ENCODE measurements around the gene ARHGAP19. TPM values are rescaled to one million over a fixed set of nuclear protein-coding genes. Genes with fewer than 3 reads are reported as not detected.
"Not testable (repeated sequence)": the region's sequence is repeated elsewhere in the genome, so short reads cannot be mapped to it uniquely, and the experiment has no call there.

The ARHGAP19 gene
- total RNA-seq, 3 donors from 2014 or later, result 9.2 to 14.2 (median 10.6) TPM

- Mint-ChIP-seq H3K4me3 (no peak overlapping the region), H3K4me1 (ENCODE audit: low read depth) (no peaks in the 10 kb centered on the region), H3K36me3 (ENCODE audit: insufficient read depth) (no peaks in the 10 kb centered on the region), H3K9me3 (no peaks in the 10 kb centered on the region), H3K27me3 (ENCODE audit: low read depth) (no peaks in the 10 kb centered on the region)
- ATAC-seq, result no peak
- no peak for DNase-seq
These were observed 18.7 kb upstream of the ARHGAP19 start for GRCh38 chr10:97311111-97311626.

DNA sequence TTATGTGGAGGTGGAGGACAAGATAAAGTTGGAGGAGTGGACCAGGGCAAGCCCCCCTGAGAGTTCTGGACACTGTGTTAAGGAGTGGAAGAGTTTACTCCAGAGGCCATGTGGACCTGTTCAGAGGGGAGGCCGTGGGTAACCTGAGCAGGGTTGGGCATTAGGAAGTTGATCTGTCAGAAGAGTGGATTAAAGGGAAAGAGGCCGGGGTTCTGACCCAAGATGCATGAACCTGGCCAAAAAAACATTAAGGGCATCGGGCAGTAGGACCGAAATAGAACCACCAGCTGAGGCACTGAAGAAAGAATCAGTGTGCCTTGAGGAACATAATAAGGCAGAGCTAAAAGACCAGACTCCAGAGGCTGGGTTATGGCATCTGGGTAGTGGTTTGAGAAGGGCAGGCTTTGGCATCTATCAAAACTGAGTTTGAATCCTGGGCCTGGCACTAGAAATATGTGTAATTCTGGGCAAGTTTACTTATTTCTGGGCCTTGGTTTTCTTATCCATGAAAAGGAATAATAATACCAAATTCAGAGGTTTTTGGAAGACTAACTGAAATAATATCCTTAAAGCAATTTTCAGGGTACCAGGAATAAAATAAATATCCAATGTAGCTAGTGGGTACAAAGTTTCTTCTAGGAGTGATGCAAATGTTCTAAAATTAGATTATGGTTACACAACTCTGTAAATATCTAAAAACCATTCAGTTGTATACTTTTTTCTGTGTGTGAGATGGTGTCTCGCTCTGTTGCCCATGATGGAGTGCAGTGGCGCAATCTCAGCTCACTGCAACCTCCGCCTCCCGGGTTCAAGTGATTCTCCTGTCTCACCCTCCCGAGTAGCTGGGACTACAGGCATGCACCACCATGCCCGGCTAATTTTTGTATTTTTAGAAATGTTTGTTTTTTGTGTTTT is 15.7 kb upstream of the ARHGAP19 start:
- no peak overlapping the region for H3K4me3 Mint-ChIP-seq
- H3K27me3 Mint-ChIP-seq (ENCODE audit: low read depth), result no peaks in the 10 kb centered on the region
- no peaks in the 10 kb centered on the region for H3K4me1 Mint-ChIP-seq (ENCODE audit: low read depth)
- no peak for ATAC-seq
- H3K36me3 Mint-ChIP-seq (ENCODE audit: insufficient read depth), result no peaks in the 10 kb centered on the region
- no peak for DNase-seq
- no peaks in the 10 kb centered on the region for H3K9me3 Mint-ChIP-seq

GRCh38 chr10:97307441-97307840 is 15.0 kb upstream of the ARHGAP19 start:
- H3K4me3 Mint-ChIP-seq, result no peak overlapping the region
- DNase-seq (no peak), ATAC-seq (no peak)
- no peaks in the 10 kb centered on the region for H3K9me3 Mint-ChIP-seq
- no peaks in the 10 kb centered on the region for H3K4me1 Mint-ChIP-seq (ENCODE audit: low read depth)
- no peaks in the 10 kb centered on the region for H3K27me3 Mint-ChIP-seq (ENCODE audit: low read depth)
- H3K36me3 Mint-ChIP-seq (ENCODE audit: insufficient read depth), result no peaks in the 10 kb centered on the region

DNA sequence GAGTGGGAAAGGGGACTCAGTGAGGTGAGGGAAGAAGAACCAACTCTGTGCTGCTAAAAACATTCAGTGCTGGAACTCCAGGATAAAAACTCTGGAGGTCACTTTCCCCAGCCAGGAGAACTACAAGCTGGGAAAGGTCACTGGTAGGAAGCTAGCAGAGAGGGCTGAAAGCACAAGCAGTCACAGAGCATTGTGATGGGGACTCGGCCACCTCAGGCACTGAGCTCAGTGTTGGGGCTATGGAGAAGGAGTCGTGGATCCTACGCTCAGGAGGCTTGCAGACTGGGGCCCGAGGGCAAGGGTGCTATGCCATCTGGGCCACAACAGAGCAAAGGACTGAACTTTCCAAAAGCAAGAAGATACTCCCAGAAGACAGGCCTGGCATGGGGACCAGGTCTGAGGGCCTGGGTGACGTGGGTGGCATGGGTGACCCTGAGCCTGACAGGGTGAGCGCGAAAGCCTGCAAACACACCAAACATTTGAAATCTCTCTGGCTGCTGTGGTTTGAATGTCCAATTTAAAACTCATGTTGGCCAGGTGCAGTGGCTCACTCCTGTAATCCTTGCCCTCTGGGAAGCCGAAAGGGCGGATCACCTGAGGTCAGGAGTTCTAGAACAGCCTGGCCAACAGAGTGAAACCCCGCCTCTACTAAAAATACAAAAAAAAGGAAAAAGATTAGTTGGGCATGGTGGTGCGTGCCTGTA is 9.8 kb upstream of the ARHGAP19 start:
- Mint-ChIP-seq H3K4me3 (no peak overlapping the region), H3K9me3 (no peaks in the 10 kb centered on the region), H3K4me1 (ENCODE audit: low read depth) (no peaks in the 10 kb centered on the region), H3K27me3 (ENCODE audit: low read depth) (no peaks in the 10 kb centered on the region), H3K36me3 (ENCODE audit: insufficient read depth) (no peaks in the 10 kb centered on the region)
- DNase-seq (no peak), ATAC-seq (no peak)

GRCh38 chr10:97300980-97301379 is 8.5 kb upstream of the ARHGAP19 start:
- no peaks in the 10 kb centered on the region for H3K4me1 Mint-ChIP-seq (ENCODE audit: low read depth)
- H3K4me3 Mint-ChIP-seq, result no peak overlapping the region
- no peaks in the 10 kb centered on the region for H3K9me3 Mint-ChIP-seq
- no peaks in the 10 kb centered on the region for H3K27me3 Mint-ChIP-seq (ENCODE audit: low read depth)
- no peaks in the 10 kb centered on the region for H3K36me3 Mint-ChIP-seq (ENCODE audit: insufficient read depth)
- DNase-seq (no peak), ATAC-seq (no peak)

GRCh38 chr10:97298223-97298571 is 5.8 kb upstream of the ARHGAP19 start:
- no peaks in the 10 kb centered on the region for H3K27me3 Mint-ChIP-seq (ENCODE audit: low read depth)
- H3K4me3 Mint-ChIP-seq, result no peak overlapping the region
- H3K36me3 Mint-ChIP-seq (ENCODE audit: insufficient read depth), result no peaks in the 10 kb centered on the region
- no peak for ATAC-seq
- DNase-seq, result no peak
- H3K9me3 Mint-ChIP-seq, result no peaks in the 10 kb centered on the region
- H3K4me1 Mint-ChIP-seq (ENCODE audit: low read depth), result peaks cover 2% of the 10 kb centered on the region

DNA sequence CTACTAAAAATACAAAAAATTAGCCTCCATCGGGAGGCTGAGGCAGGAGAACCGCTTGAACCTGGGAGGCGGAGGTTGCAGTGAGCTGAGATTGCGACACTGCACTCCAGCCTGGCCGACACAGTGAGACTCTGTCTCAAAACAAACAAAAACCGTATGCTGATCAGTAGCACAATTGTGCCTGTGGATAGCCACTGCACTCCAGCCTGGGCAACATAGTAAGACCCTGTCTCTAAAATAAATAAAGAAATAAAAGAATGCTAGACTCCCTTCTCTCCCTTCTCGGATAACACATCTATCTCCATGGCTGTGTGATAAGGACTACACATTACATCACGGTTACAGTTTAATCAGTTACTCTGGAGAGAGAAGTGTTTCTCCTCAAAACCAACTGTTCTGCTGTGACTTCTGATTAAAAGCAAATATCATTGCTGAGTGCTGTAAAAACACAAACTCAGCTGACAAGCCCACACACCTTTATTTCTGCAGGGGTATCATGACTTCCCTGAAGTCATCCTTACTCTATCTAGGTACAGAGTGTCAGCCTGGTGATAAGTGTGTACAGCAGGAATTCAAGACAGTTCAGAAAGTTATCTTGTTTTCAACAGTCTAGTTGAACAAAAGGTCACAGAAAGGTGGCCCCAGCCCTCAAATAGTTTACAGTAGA is 5.3 kb upstream of the ARHGAP19 start:
- no peak for ATAC-seq
- H3K4me1 Mint-ChIP-seq (ENCODE audit: low read depth), result peaks cover 4% of the 10 kb centered on the region
- H3K4me3 Mint-ChIP-seq, result no peak overlapping the region
- no peak for DNase-seq
- no peaks in the 10 kb centered on the region for H3K27me3 Mint-ChIP-seq (ENCODE audit: low read depth)
- H3K36me3 Mint-ChIP-seq (ENCODE audit: insufficient read depth), result no peaks in the 10 kb centered on the region
- H3K9me3 Mint-ChIP-seq, result no peaks in the 10 kb centered on the region

GRCh38 chr10:97292862-97293198 is 393 bp upstream of the ARHGAP19 start:
- no peaks in the 10 kb centered on the region for H3K27me3 Mint-ChIP-seq (ENCODE audit: low read depth)
- DNase-seq (no peak), ATAC-seq (no peak)
- H3K4me3 Mint-ChIP-seq, result peak overlapping the region; percentile 83
- H3K9me3 Mint-ChIP-seq, result no peaks in the 10 kb centered on the region
- peaks cover 14% of the 10 kb centered on the region for H3K4me1 Mint-ChIP-seq (ENCODE audit: low read depth)
- peaks cover 3% of the 10 kb centered on the region for H3K36me3 Mint-ChIP-seq (ENCODE audit: insufficient read depth)

DNA sequence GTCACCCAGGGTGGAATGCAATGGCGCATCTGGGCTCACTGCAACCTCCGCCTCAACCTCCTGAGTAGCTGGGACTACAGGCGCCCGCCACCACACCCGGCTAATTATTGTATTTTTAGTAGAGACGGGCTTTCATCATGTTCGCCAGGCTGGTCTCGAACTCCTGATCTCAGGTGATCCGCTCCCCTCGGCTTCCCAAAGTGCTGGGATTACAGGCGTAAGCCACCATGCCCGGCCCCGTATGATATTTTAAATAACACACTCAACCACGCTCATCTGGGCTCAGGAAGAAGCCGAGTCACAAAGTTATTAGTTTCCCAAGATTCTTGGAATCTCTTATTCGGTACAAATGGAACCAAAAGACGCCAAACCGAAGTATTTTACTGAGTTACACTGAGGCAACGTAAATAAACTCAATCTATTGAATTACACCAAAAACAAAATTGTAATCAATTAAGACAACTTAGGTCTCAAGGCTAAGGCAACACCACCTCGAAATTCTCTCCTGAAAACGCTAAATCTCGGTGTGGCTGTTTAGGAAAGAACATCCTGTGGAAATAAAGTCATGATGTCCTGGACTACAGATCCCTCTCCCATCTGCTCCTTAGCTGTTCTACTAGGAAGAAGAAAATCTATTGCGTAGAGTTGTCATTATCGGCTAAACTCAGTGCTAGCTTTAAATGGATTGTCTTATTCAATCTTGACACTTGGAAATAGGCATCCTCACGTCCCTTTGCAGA is 910 bp downstream of the ARHGAP19 start:
- no peak for DNase-seq
- peak in 1 of 2 donors; percentile 2 for ATAC-seq
- Mint-ChIP-seq H3K9me3 (no peaks in the 10 kb centered on the region), H3K36me3 (ENCODE audit: insufficient read depth) (peaks cover 3% of the 10 kb centered on the region), H3K27me3 (ENCODE audit: low read depth) (no peaks in the 10 kb centered on the region), H3K4me3 (peak overlapping the region; percentile 83), H3K4me1 (ENCODE audit: low read depth) (peaks cover 14% of the 10 kb centered on the region)

GRCh38 chr10:97290576-97291356 is 1.7 kb downstream of the ARHGAP19 start:
- Mint-ChIP-seq H3K4me3 (peak overlapping the region; percentile 37), H3K4me1 (ENCODE audit: low read depth) (peaks cover 17% of the 10 kb centered on the region)
- ATAC-seq; H3K27me3 Mint-ChIP-seq (ENCODE audit: low read depth); DNase-seq; H3K9me3 Mint-ChIP-seq; H3K36me3 Mint-ChIP-seq (ENCODE audit: insufficient read depth): not testable (repeated sequence)

- H3K27me3 Mint-ChIP-seq (ENCODE audit: low read depth); H3K36me3 Mint-ChIP-seq (ENCODE audit: insufficient read depth); H3K9me3 Mint-ChIP-seq: not testable (repeated sequence)
These were observed 2.4 kb downstream of the ARHGAP19 start for GRCh38 chr10:97290076-97290475.

GRCh38 chr10:97280783-97281182 is 11.7 kb downstream of the ARHGAP19 start:
- Mint-ChIP-seq H3K4me3 (no peak overlapping the region), H3K9me3 (no peaks in the 10 kb centered on the region), H3K36me3 (ENCODE audit: insufficient read depth) (no peaks in the 10 kb centered on the region), H3K4me1 (ENCODE audit: low read depth) (peaks cover 19% of the 10 kb centered on the region), H3K27me3 (ENCODE audit: low read depth) (no peaks in the 10 kb centered on the region)
- ATAC-seq (peak in 1 of 2 donors; percentile 43), DNase-seq (no peak)

More at GRCh38 chr10:97290076-97290475, 2.4 kb downstream of the ARHGAP19 start:
- H3K4me3 Mint-ChIP-seq, ATAC-seq, DNase-seq: not testable (repeated sequence)
- peaks cover 18% of the 10 kb centered on the region for H3K4me1 Mint-ChIP-seq (ENCODE audit: low read depth)

GRCh38 chr10:97279121-97279815 is 13.2 kb downstream of the ARHGAP19 start:
- H3K4me1 Mint-ChIP-seq (ENCODE audit: low read depth), result peaks cover 18% of the 10 kb centered on the region
- no peaks in the 10 kb centered on the region for H3K27me3 Mint-ChIP-seq (ENCODE audit: low read depth)
- ATAC-seq, result no peak
- no peaks in the 10 kb centered on the region for H3K9me3 Mint-ChIP-seq
- DNase-seq, result no peak
- no peaks in the 10 kb centered on the region for H3K36me3 Mint-ChIP-seq (ENCODE audit: insufficient read depth)
- no peak overlapping the region for H3K4me3 Mint-ChIP-seq
